ENCODE measurements around the gene FBXW11.

- TF ChIP-seq CTCF (IDR thresholded peaks at IDR 0.05) (no peak), POLR2A (IDR thresholded peaks at IDR 0.05) (no peak)
These were observed 2.3 kb upstream of the FBXW11 start for GRCh38 chr5:172008689-172009141.

Measured in heart left ventricle (tissue), 13 donors.